Measurements from ENCODE around the gene ZNF865.

ZNF865 gene

DNA sequence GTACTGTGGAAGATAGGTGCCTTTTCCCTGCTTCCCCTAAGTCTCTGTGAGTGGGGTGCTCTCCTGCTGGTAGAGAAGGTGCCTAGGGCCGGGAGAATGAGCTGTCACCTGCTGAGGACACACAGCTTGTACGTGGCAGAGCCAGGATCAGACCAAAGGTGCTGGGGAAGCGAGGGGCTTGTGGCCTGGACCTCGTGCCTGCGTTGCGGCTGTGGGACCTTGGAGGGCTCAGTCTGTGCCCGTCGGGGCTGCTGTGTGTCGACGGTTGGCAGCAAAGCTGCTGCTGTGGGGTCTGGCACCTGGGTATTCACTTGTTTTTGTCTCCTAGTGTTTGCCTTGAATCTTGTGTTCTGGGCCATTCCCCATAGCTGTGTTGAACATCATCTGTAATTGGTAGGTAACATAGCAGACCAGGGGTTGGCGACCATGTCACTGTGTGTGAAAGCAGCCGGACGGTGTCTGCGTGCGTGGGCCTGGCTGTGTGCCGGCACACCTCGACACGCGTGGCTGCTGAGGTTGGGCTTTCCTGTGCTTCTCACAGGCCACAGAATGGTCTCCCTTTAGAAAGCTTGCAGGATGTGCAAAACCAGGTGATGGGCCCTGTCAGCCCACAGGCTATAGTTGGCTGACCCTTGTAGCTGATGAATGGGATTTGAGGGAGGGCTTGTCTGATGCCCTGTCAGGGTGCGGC, 58.5 kb downstream of the ZNF865 start:
- DNase-seq: no peak

DNA sequence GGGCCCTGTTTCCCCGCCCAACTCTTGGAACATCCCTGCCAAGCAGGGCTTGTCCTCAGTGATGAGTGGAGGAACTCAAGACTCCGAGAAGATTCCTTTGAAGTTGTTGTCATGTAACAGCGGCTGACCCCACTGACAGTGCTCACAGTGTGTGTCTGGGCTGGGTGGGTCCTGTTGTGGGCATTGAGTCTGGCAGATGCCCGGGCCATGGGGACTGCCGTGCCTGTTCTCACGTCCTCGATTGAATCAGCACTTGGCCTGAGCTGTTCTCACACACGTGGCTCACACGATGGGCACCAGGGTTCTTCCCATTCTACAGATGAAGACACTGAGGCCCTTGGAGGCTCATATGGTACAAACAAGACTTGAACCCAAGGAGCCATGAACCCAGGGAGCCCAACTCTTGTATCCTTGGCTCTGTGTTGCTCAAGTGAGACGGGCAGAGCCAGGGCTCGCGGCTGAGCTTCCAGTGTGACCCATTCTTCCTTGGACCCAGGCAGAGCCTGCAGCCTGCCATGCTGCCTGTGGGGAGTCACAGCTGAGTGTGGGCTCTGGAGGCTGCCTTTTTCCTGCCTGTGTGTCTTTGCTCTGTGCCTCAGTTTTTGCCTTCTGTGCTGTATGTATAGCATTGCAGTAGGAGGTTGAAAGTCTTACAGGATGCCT, 61.0 kb downstream of the ZNF865 start:
- DNase-seq: no peak
